ENCODE data around the gene BEX2.
"Not testable (repeated sequence)": the region's sequence is repeated elsewhere in the genome, so short reads cannot be mapped to it uniquely, and the experiment has no call there.

Gene BEX2

DNA sequence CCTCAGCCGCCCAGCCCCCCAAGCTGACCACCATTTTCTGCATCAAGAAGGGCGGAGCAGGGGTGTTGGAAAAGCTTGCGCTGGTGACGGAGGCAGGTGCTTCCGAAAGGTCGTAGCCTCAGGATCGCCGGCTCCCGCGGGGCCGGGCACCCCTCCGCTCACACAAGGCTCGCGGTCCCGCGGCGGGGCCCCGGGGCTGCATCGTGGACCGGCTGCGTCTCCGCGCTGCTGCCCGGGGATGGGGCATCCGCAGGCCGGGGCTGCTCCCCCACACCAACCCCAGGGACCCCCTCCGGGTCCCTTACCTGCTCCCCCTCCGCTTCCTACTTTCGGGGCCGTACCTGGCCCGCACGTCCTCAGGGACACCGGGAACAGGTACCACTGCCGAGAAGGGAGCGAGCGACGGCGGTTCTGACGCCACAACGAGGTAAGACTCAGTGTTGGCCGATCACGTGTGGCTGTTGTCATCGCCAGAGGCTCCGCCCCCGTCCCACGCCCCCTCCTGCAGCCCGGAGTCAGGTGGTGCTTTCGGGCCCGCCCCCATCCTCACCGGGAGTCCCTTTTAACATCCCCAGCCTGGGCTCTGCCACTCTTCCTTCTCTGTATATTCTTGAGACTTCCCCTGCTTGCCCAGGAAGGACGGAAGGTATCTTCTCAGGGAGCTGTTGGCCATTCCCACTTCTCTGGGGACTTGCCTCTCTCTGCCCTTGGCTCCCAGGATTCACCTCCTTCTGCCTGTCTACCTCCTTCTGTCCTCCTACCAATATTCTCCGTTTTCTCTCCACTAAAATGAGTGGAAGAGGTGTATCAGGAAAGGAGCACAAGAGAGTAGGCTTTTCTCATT lies at the start of gene BEX2:
TSS of gene BEX2 (minus strand) at position 436 of the 844 bp plus-strand sequence. CDS start 1,014 bp downstream, outside the sequence.
- DNase-seq (ENCODE audit: low read depth in 2 of 2) = peak; percentile 73 to 78

DNA sequence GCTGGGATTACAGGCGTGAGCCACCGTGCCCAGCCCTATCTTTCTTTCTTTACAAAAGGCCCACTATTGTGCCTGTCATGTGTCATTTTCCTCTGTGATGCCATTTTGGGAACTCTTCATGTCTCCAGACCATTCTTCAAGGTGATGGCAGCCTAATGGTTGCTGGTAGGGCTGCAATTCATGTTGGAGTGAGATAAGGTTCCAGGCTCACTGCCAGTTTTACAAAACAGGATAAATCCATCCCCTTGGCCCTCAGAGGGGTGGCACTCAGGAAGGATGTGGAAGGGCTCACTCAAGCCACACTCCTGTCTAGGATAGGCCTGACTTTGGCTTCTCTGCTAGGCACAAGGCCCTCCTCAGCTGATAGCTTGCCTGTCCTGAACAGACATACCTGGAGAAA lies 49.3 kb upstream of the BEX2 start:
- DNase-seq (ENCODE audit: low read depth in 2 of 2) = no peak

- DNase-seq (ENCODE audit: low read depth in 2 of 2) = not testable (repeated sequence)
Observed at GRCh38 chrX:103359605-103360004, 48.8 kb upstream of the BEX2 start.

DNA sequence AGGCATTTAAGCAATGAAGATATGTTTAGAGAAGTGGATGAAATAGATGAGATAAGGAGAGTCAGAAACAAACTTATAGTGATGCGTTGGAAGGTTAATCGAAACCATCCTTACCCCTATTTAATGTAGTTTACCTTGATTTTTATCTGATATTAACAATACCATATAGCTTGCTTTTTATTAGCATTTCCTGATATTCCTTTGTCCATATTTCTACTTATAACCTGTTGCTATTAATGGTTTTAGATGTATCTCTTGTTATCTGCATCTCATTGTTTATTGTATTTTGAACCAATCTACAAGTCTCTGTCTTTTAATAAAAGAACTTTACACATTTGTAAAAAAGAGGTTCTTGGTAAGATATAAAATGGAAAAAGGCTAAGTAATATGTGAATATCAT lies 47.1 kb upstream of the BEX2 start:
- DNase-seq (ENCODE audit: low read depth in 2 of 2) = no peak

- DNase-seq (ENCODE audit: low read depth in 2 of 2) = no peak
Observed at GRCh38 chrX:103356858-103357257, 46.1 kb upstream of the BEX2 start.

GRCh38 chrX:103356130-103356798 lies 45.5 kb upstream of the BEX2 start, which contains the start of gene TCEAL9:
TSS of gene TCEAL9 (plus strand) at chrX:103356506. CDS start at chrX:103357685, 1,179 bp downstream.
- DNase-seq (ENCODE audit: low read depth in 2 of 2) = no peak

DNA sequence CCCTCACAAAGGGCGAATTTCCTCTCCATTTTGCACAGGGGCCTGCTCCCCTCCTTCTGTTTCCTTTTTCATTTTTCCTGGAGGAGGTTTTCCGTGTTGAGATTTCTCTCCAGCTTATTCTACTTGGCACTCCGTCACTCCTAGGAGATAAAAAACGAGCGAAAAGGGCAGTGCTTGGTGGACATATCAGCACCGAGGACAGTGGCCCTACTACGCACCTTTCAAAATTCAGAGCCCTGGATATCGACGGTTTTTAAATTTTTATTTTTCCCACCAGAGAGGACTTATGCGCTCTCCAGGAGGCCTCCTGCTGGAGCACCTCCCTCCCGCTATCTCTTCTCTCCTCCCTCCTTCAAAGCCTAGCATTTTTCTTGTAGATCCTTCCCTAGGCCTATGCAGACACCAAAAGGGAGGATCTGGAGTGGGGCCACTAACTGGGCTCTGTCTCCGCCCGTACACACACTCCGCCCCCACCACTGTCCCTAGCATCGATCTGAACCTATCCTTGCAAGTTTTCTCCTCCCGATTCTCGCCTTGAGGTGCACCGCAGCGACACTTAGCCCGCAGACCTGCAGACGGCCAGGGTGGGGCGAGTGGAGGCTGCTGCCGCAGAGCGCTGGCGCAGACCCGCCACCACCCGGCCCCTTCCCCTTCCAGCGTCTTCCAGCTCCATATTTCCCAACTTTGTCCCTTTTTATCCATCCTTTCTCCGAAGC lies 37.0 kb upstream of the BEX2 start:
- no peak for DNase-seq (ENCODE audit: low read depth in 2 of 2)

DNA sequence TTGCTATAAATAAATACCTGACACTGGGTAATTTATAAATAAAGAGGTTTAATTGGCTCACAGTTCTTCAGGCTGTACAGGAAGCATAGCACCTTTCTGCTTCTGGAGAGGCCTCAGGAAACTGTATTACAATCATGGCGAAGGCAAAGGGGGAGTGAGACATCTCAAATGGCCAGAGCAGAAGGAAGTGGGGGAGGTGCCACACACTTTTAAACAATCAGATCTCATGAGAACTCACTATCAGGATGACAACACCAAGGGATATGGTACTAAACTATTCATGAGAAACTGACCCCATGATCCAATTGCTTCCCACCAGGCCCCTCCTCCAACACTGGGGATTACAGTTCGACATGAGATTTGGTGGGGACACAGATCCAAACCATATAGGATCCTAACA lies 33.8 kb upstream of the BEX2 start:
- no peak for DNase-seq (ENCODE audit: low read depth in 2 of 2)

DNA sequence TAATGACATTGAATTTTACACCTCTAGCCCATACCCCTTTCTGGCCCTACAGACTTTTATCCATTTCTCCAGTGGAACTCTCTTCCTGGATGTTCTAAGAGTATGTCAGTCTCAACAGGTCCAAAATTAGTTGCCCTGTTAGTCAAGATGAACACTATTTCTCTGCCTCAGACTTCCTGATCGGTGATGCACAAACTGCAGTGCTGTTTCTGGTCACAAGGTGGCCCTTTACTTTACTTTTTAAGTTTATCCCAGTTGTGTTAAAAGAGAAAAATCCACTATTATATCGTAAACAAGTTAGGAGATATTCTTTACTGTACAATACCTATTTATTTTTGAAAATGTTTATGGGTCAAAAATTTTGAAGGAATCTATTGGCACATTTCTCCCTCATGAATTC lies 32.3 kb upstream of the BEX2 start:
- peak; percentile 8 to 9 for DNase-seq (ENCODE audit: low read depth in 2 of 2)

GRCh38 chrX:103338663-103339062 lies 27.9 kb upstream of the BEX2 start:
- DNase-seq (ENCODE audit: low read depth in 2 of 2) = no peak

GRCh38 chrX:103330681-103331288 lies 20.0 kb upstream of the BEX2 start:
- DNase-seq (ENCODE audit: low read depth in 2 of 2) = no peak

DNA sequence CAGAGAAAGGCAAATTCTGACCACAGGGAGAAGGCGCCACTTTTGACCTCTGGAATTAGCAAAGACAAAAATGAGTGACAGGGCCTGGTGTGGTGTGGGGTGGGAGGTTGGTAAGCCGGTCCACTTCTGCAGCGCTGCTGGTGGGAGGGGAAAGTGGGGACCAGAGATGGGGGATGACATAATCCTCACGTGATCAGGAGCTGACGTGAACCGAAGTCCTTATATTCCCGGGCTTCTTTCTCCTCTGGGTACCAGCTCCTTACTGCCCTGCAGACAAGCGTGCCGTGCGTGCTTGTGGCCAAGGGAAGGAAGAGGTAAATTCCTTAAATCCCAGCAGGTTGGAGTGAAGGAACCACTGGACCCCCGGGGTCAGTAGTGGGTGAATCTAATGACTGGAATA lies 19.2 kb upstream of the BEX2 start, which contains the start of gene TCEAL7:
TSS of gene TCEAL7 (plus strand) at position 249 of the 400 bp plus-strand sequence. CDS start 1,165 bp downstream, outside the sequence.
- no peak for DNase-seq (ENCODE audit: low read depth in 2 of 2)

DNA sequence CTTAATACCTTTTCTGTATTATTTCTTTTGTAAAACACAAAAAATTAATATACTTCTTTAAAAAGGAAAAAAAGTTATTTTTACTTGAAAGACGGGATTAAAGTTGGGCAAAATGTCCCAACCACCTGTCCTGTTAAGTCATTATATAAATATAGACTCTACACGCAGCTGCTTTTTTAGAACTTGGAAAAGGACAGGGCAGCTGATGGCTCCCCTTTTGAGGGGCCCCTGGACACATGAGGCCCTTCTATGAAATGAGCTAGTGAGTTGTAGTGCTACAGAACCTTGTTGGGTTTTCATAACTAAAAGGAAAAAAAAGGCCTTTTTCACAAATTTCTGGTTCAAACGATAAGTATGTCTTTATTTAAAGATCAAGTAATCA lies 600 bp upstream of the BEX2 start:
- no peak for DNase-seq (ENCODE audit: low read depth in 2 of 2)

DNA sequence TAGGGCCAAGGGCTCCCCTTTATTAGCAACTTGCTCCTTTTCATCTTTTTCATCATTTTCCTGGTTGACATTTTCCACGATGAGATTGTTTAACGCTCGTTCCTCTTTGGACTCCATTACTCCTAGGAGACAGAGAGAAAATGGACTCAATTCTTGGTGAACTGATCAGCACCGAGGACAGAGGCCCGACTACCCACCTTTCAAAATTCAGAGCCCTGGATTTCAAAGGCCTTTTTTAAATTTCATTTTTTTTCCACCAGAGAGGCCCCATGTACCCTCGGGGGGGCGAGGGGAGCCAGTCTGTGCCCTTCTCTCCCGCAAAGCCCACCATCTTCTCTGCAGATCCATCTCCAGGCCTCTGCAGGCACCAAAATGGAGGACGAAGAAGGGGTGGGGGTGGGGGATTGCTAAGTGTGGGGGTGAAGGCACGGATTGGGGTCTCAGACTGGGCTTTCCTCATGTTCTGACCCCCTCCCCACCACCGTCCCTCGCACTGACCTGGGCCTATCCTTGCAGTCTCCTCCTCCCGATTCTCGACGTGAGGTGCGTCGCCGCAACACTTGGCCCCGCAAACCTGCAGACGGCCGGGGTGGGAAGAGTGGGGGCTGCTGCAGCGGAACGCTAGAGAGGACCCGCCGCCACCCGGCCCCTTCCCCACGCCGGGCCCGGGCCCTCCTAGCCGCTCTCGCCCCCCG lies 783 bp downstream of the BEX2 start:
- DNase-seq (ENCODE audit: low read depth in 2 of 2) = no peak

- DNase-seq (ENCODE audit: low read depth in 2 of 2) = not testable (repeated sequence)
Observed at GRCh38 chrX:103305666-103306065, 5.1 kb downstream of the BEX2 start.

DNA sequence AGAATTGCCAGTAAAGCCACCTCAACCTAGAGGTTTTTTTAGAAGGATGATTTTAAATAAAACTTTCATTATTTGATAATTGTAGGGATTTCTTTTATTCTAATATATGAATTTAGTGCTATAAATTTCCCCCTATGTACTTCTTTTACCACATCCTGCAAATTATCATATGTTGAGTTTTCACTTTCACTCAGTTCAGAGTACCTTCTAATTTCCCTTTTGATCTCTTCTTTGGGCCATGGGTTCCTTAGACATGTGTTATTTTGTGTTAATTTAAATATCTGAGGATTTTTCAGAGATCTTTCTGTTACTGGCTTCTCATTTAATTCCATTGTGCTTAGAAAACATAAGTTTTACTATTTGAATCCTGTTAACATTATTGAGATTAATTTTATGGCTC lies 6.1 kb downstream of the BEX2 start:
- no peak for DNase-seq (ENCODE audit: low read depth in 2 of 2)

- DNase-seq (ENCODE audit: low read depth in 2 of 2) = no peak
Observed at GRCh38 chrX:103293118-103293517, 17.7 kb downstream of the BEX2 start.

GRCh38 chrX:103279624-103280023 lies 31.2 kb downstream of the BEX2 start:
- no peak for DNase-seq (ENCODE audit: low read depth in 2 of 2)

- no peak for DNase-seq (ENCODE audit: low read depth in 2 of 2)
Observed at GRCh38 chrX:103276581-103277002, 34.2 kb downstream of the BEX2 start, which contains the start of gene TCEAL5. TSS of gene TCEAL5 (minus strand) at chrX:103276750. CDS start at chrX:103274563, 2,187 bp downstream.

DNA sequence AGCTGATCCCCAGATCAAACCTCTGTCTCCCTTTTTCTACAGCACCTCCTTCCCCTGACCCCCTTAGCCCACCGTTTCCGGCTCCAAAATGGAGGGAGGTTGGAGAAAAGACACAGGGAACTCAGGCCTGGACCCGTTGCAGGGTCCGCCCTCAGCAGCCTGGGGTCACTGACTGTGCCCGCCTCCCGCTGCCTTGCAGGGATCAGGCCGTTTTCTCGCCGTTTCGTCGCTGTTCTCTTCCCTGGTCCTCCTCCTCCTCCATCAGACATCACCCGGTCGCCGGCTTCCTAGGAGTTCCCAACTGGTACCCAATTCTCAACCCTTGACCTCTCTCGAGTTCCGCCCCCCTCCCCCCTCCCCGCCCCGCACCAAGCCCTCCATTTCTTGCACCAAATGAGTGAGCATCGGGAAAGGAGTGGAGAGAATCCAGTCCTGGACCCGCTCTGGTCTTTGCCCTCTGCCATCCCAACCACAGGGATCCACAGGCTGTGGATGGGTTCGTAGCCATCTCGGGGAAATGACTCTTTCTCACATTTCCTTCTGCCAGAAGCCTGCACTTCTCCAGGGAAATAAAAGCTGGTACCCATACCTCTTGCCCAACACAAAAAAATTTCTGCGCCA lies 34.7 kb downstream of the BEX2 start:
- DNase-seq (ENCODE audit: low read depth in 2 of 2) = no peak

- no peak for DNase-seq (ENCODE audit: low read depth in 2 of 2)
Observed at GRCh38 chrX:103274284-103274683, 36.5 kb downstream of the BEX2 start.
